ENCODE results near the gene NEAT1. TPM values are rescaled to one million over a fixed set of nuclear protein-coding genes. Genes with fewer than 3 reads are reported as not detected.
"Not testable (repeated sequence)": the region's sequence is repeated elsewhere in the genome, so short reads cannot be mapped to it uniquely, and the experiment has no call there.

Gene NEAT1
- total RNA-seq, 1 donor from 2014 or later, result 27.0 TPM

DNA sequence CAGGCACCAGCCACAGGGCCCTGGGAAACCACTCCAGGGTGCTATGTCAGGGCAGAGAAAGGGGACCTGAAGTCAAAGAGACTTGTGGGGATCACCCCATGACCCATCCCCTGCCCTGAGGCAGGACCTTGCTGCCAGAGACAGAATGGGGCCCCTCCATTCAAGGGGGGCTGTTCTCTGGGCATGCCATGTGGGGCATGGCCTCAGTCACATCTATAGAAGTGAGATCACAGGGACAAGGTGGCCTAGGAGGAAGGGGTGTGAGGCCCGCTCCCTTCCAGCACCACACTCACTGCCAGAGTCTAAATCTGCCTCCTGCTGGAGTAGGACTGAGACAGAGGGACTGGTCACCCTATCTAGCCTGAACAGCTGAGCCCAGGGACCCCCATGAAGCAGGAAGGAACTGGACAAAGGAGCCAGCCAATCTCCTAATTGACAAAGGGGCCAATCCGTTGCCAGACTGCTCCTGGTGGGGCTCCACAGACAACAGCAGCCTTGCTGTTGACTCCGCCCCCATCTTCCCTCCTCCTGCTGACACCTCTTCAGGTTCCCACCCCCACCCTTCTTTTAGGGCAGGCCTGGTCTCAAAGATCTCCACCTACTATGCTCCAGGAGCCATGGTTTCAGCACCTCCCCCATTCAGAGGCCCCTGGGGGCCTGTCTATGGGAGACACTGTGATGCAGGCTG lies 26.0 kb downstream of the NEAT1 start:
- DNase-seq (ENCODE audit: low read depth), result no peak
- H3K4me3 ChIP-seq (ENCODE audit: low read depth, low read length), result no peak overlapping the region
- TF ChIP-seq, protein P1, sequence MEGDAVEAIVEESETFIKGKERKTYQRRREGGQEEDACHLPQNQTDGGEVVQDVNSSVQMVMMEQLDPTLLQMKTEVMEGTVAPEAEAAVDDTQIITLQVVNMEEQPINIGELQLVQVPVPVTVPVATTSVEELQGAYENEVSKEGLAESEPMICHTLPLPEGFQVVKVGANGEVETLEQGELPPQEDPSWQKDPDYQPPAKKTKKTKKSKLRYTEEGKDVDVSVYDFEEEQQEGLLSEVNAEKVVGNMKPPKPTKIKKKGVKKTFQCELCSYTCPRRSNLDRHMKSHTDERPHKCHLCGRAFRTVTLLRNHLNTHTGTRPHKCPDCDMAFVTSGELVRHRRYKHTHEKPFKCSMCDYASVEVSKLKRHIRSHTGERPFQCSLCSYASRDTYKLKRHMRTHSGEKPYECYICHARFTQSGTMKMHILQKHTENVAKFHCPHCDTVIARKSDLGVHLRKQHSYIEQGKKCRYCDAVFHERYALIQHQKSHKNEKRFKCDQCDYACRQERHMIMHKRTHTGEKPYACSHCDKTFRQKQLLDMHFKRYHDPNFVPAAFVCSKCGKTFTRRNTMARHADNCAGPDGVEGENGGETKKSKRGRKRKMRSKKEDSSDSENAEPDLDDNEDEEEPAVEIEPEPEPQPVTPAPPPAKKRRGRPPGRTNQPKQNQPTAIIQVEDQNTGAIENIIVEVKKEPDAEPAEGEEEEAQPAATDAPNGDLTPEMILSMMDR (conservative IDR thresholded peaks at IDR 0.05; ENCODE audit: low read depth, low read length), result no peak

DNA sequence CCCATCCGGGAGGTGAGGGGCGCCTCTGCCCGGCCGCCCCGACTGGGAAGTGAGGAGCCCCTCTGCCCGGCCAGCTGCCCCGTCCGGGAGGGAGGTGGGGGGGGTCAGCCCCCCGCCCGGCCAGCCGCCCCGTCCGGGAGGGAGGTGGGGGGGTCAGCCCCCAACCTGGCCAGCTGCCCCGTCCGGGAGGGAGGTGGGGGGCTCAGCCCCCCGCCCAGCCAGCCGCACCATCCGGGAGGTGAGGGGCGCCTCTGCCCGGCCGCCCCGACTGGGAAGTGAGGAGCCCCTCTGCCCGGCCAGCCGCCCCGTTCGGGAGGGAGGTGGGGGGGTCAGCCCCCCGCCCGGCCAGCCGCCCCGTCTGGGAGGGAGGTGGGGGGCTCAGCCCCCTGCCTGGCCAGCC lies 28.7 kb downstream of the NEAT1 start:
- H3K4me3 ChIP-seq (ENCODE audit: low read depth, low read length); DNase-seq (ENCODE audit: low read depth): not testable (repeated sequence)

DNA sequence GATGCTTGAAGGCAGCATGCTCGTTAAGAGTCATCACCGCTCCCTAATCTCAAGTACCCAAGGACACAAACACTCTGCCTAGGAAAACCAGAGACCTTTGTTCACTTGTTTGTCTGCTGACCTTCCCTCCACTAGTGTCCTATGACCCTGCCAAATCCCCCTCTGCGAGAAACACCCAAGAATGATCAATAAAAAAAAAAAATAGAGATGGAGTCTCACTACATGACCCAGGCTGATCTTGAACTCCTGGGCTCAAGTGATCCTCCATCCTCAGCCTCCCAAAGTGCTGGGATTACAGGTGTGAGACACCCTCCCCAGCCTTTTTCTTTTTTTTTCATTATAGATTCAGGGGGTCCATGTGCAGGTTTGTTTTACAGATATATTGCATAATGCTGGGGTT lies 29.7 kb downstream of the NEAT1 start:
- DNase-seq (ENCODE audit: low read depth); H3K4me3 ChIP-seq (ENCODE audit: low read depth, low read length): not testable (repeated sequence)

DNA sequence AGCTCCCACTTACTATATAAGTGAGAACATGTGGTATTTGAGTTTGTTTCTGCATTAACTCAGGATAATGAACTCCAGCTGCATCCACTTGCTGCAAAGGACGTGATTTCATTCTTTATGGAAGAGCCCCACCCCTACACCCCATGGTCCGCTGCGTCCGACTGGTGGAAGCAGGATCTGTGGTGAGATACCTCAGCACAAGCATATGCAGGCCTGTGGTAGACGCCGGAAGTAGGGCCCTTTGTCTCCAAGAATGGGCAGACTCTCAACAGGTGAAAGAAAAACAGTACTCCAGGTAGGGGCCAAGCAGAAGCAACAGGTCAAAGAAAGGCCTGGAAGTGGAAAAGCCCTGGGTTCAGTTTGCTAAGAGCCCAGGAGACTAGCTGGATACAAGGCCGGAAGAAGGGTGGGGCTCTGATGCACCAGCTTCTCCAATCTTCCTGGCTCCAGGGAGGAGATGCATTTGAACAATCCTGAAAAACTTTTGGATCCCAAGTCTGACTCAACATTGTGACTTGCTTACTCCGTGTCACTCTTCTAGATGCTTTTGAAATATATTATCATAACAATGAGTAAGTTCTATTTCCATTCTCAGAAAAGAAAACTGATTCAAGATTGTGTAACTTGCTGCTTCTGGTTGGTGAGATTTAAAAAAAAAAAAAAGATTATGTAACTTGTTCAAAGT lies 30.4 kb downstream of the NEAT1 start:
- TF ChIP-seq, protein P1 (conservative IDR thresholded peaks at IDR 0.05; ENCODE audit: low read depth, low read length), result no peak
- DNase-seq (ENCODE audit: low read depth), result no peak
- H3K4me3 ChIP-seq (ENCODE audit: low read depth, low read length), result no peak overlapping the region

DNA sequence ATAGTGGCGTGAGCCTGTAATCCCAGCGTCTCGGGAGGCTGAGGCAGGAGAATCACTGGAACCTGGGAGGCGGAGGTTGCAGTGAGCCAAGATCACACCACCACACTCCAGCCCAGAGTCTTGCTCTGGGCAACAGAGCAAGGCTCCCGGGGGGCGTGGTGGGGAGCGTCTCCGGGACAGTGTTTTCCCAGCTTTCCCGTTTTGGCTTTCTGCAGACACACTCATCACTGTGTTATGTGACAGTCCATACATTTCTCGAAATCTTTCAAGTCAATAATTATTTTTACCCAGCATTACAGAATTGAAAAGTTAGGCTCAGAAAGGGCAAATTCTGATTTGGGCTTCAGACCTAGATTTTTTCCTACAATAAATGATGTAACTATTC lies 31.7 kb downstream of the NEAT1 start:
- TF ChIP-seq, protein P1 (conservative IDR thresholded peaks at IDR 0.05; ENCODE audit: low read depth, low read length), result no peak
- DNase-seq (ENCODE audit: low read depth), result no peak
- H3K4me3 ChIP-seq (ENCODE audit: low read depth, low read length), result peak overlapping the region; percentile 63

- DNase-seq (ENCODE audit: low read depth), result no peak
- H3K4me3 ChIP-seq (ENCODE audit: low read depth, low read length), result peak overlapping the region; percentile 63
- TF ChIP-seq, protein P1 (conservative IDR thresholded peaks at IDR 0.05; ENCODE audit: low read depth, low read length), result peak; percentile 11
Observed at GRCh38 chr11:65454696-65455456, 32.3 kb downstream of the NEAT1 start.

- no peak overlapping the region for H3K4me3 ChIP-seq (ENCODE audit: low read depth, low read length)
- no peak for DNase-seq (ENCODE audit: low read depth)
- TF ChIP-seq, protein P1 (conservative IDR thresholded peaks at IDR 0.05; ENCODE audit: low read depth, low read length), result no peak
Observed at GRCh38 chr11:65456418-65456817, 33.8 kb downstream of the NEAT1 start.

Measured in epithelial cell of proximal tubule (primary cell).